SK-MEL-5 (cell line): Measurements from ENCODE around the gene KRR1. TPM values are rescaled to one million over a fixed set of nuclear protein-coding genes. Genes with fewer than 3 reads are reported as not detected.
"Not testable (repeated sequence)": the region's sequence is repeated elsewhere in the genome, so short reads cannot be mapped to it uniquely, and the experiment has no call there.

ENCODE experiments used
- DNase-seq: peaks from one replicate; pipeline ENCODE4 v3.0.0-alpha.2; 2016; ENCODE audit warnings: low read depth, low spot score
- in situ Hi-C: cut with HindIII; loops from 2 replicates; pipeline ENCODE4 v1.10.0; 2016; ENCODE audit warnings: low sequenced_read_pairs, high pct_unique_total_duplicates, low pct_unique_long_range_greater_than_20kb
- total RNA-seq: library from RNA; depleted of rRNA; stranded (reverse); fragments of >200 nt; shearing (Covaris generic); gene quantifications from 2 replicates; pipeline ENCODE4 v1.2.3, GENCODE V29; 2014; rRNA removed

KRR1 gene
- total RNA-seq, 1 experiment from 2014 or later, result 65.4 TPM

DNA sequence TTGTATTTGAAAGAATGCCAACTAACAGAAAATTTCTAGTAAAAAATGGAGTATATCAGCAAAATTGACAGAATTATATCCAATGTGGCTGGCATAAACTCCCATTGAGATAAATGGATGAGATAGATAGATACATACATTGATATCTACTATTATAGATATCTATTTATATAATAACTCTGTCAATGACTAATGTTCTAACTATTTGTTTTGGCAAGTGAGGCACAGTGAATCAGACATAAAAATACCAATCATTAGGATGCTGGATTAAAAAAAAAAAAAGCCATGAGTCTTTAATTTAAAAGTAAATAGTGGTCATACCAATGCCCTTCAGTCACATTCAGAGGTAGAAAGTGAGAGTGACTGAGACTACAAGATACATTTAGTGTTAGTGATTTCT, 64.6 kb downstream of the KRR1 start:
- in situ Hi-C loops, result no loop called here
- DNase-seq, result no peak

DNA sequence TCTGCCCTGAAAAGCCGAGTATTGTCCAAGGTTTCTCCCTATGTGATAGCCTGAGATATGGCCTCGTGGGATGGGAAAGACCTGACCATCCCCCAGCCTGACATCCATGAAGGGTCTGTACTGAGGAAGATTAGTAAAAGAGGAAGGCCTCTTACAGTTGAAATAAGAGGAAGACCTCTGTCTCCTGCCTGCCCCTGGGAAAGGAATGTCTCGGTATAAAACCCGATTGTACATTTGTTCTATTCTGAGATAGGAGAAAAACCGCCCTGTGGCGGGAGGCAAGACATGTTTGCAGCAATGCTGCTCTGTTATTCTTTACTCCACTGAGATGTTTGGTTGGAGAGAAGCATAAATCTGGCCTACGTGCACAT, 66.3 kb downstream of the KRR1 start:
- DNase-seq, in situ Hi-C loops: not testable (repeated sequence)

DNA sequence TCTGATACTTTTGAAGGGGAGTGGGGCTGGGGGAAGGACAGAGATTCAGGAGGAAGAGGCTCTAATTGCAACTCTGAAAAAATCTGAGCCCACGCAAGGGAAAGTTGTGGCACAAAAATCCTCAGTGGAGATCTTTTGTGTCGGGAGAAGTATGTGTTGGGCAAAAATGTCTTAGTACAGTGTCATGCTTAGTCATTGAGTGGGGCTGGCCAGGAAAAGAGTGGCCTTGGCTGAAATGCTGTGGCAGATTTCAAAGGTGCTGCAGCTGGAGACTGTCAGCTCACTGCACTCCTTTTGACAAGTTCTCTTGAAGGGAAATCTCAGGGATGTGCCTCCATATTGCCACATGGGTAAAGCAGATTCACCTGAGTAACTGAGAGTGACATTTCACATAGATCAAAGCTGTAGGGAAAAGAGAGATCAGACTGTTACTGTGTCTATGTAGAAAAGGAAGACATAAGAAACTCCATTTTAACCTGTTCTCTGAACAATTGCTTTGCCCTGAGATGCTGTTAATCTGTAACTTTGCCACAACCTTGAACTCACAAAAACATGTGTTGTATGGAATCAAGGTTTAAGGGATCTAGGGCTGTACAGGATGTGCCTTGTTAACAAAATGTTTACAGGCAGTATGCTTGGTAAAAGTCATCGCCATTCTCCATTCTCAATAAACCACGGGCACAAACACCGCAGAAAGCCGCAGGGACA, 66.8 kb downstream of the KRR1 start:
- no peak for DNase-seq
- in situ Hi-C loops, result no loop called here

DNA sequence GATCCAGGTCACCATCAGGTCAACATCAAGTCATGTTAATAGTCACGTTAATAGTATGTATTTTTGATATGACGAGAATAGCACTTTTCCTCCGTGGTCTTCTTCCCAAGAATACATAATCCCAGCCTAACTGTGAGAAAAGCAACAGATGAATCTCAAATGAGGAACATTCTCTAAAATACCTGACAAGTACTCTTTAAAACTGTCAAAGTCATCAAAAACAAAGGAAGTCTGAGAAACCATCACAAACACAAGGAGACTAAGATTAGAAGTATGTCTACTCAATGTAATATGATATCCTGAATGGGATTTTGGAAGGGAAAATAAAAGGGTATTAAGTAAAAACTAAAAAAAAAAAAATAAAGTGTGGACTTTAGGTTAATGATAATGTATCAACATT, 67.7 kb downstream of the KRR1 start:
- in situ Hi-C loops, result no loop called here
- DNase-seq, result no peak

DNA sequence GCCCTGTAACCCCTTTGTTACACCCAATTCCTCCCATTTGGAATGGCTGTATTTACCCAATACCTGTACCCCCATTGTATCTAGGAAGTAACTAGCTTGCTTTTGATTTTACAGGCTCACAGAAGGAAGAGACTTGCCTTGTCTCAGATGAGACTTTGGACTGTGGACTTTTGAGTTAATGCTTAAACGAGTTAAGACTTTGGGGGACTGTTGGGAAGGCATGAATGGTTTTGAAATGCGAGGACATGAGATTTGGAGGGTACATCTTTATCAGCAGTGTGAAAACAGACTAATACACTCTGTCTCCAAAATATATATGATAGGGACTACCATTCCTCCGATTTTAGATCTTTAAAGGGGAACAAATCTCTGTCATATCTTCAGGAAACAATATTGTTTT, 69.0 kb downstream of the KRR1 start:
- DNase-seq, in situ Hi-C loops: not testable (repeated sequence)

DNA sequence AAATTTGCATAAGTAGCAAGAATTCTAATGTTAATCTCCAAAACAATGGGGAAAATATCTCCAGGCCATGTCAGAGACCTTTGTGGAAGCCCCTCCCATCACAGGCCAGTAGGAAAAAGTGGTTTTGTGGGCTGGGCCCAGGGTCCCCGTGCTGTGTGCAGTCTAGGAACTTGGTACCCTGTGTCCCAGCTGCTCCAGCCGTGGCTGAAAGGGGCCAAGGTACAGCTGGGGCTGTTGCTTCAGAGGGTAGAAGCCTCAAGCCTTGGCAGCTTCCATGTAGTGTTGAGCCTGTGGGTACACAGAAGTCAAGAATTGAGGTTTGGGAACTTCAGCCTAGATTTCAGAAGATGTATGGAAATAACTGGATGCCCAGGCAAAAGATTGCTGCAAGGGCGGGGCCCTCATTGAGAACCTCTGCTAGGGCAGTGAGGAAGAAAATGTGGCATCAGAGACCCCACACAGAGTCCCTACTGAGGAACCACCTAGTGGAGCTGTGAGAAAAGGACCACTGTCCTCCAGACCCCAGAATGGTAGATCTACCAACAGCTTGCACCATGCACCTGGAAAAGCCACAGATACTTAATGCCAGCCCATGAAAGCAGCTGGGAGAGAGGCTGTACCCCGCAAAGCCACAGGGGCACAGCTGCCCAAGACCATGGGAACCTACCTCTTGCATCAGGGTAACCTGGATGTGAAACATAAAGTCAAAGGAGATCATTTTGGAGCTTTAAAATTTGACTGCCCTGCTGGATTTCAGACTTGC, 69.5 kb downstream of the KRR1 start:
- in situ Hi-C loops, DNase-seq: not testable (repeated sequence)

Other genes with a start within 250 kb of the KRR1 start
- gene CAPS2, start 181.3 kb downstream of the KRR1 start, total RNA-seq, result 0.77 and 2.3 TPM in 2 replicates
- gene GLIPR1L1, start 176.9 kb downstream of the KRR1 start, total RNA-seq, result not detected in 2 replicates
- not detected in 2 replicates for gene GLIPR1L2, start 120.5 kb downstream of the KRR1 start, total RNA-seq
- 0.35 and 0.61 TPM in 2 replicates for gene GLIPR1, start 30.9 kb downstream of the KRR1 start, total RNA-seq